Keratinocyte (primary cell): ENCODE measurements around the gene DPF3. TPM values are rescaled to one million over a fixed set of nuclear protein-coding genes. Genes with fewer than 3 reads are reported as not detected.

Experiments used
- DNase-seq: peaks from one replicate; pipeline ENCODE4 v3.0.0-alpha.2; 2011; ENCODE audit warnings: low read depth, missing footprints, low spot score
- FAIRE-seq: peaks from 2 replicates; lab custom pipeline; 2011; peaks lifted over from hg19 to GRCh38; lab: Jason Lieb, UNC
- H2AFZ ChIP-seq: 2 replicates; pipeline ENCODE4 v1.6.0; 2012; ENCODE audit warnings: low read length, control low read depth, inconsistent platforms; ENCODE audit not compliant: control insufficient read depth
- H3K27ac ChIP-seq: 2 replicates; pipeline ENCODE4 v1.5.1; 2011; ENCODE audit warnings: low read length; ENCODE audit not compliant: control insufficient read depth, insufficient read depth
- H3K27me3 ChIP-seq: 3 replicates; pipeline ENCODE4 v1.6.0; 2011; ENCODE audit warnings: low read length; ENCODE audit not compliant: control insufficient read depth, insufficient read depth; ENCODE audit errors: extremely low read depth
- H3K36me3 ChIP-seq, 2 experiments: 2 replicates in 1 of 2; 3 replicates in 1 of 2; pipeline ENCODE4 v1.5.1; 2011; ENCODE audit warnings: low read length in 2 of 2, mild to moderate bottlenecking in 1 of 2; ENCODE audit not compliant: control insufficient read depth in 2 of 2, insufficient read depth in 2 of 2; ENCODE audit errors: extremely low read depth in 1 of 2
- H3K4me1 ChIP-seq: 3 replicates; pipeline ENCODE4 v1.5.1; 2011; ENCODE audit warnings: low read length; ENCODE audit not compliant: control insufficient read depth, insufficient read depth; ENCODE audit errors: extremely low read depth
- H3K4me2 ChIP-seq: 3 replicates; pipeline ENCODE4 v1.6.0; 2011; ENCODE audit warnings: low read depth, low read length; ENCODE audit not compliant: control insufficient read depth, insufficient read depth; ENCODE audit errors: extremely low read depth
- H3K4me3 ChIP-seq, 3 experiments: fragments of 200-600 bp in 1 of 3; sonication (generic) in 1 of 3; 2 replicates in 2 of 3; 3 replicates in 1 of 3; pipeline ENCODE4 v1.5.1; 2011 to 2016; ENCODE audit warnings: low read length in 3 of 3, mild to moderate bottlenecking in 3 of 3, control low read depth in 2 of 3, inconsistent platforms in 1 of 3, low read depth in 1 of 3, mixed read lengths in 1 of 3, mixed run types in 1 of 3, moderate library complexity in 1 of 3; ENCODE audit not compliant: control insufficient read depth in 2 of 3, insufficient read depth in 2 of 3; ENCODE audit errors: extremely low read depth in 1 of 3
- H3K79me2 ChIP-seq: 2 replicates; pipeline ENCODE4 v1.6.0; 2012; ENCODE audit warnings: low read length; ENCODE audit not compliant: control insufficient read depth, insufficient read depth
- H3K9ac ChIP-seq: 3 replicates; pipeline ENCODE4 v1.6.0; 2011; ENCODE audit warnings: low read length; ENCODE audit not compliant: control insufficient read depth, insufficient read depth; ENCODE audit errors: extremely low read depth
- H3K9me1 ChIP-seq: 3 replicates; pipeline ENCODE4 v1.6.0; 2011; ENCODE audit warnings: low read length; ENCODE audit not compliant: control insufficient read depth, insufficient read depth; ENCODE audit errors: extremely low read depth
- H3K9me3 ChIP-seq: 2 replicates; pipeline ENCODE4 v1.5.1; 2012; ENCODE audit warnings: low read depth, low read length; ENCODE audit not compliant: control insufficient read depth
- H4K20me1 ChIP-seq: 3 replicates; pipeline ENCODE4 v1.6.0; 2011; ENCODE audit warnings: low read length; ENCODE audit not compliant: control insufficient read depth, insufficient read depth; ENCODE audit errors: extremely low read depth
- CTCF ChIP-seq, 3 experiments: IDR thresholded peaks in 1 of 3; conservative IDR thresholded peaks in 1 of 3; optimal IDR thresholded peaks in 1 of 3; 2 replicates in 2 of 3; 3 replicates in 1 of 3; pipeline versions ENCODE3 to v1.5.1; 2011; ENCODE audit warnings: low read length in 3 of 3, mild to moderate bottlenecking in 3 of 3, moderate library complexity in 2 of 3, control low read depth in 1 of 3, inconsistent platforms in 1 of 3; ENCODE audit not compliant: insufficient read depth in 2 of 3; ENCODE audit errors: extremely low read depth in 1 of 3
- EZH2 ChIP-seq: IDR thresholded peaks from one replicate; pipeline ENCODE4 v1.6.1; 2012; ENCODE audit warnings: inconsistent platforms, mild to moderate bottlenecking, low read length, moderate library complexity
- dilution Hi-C: fragments of 300-500 bp; cut with MboI; formaldehyde crosslinking; loops from one replicate; pipeline ENCODE4 v1.7.0; 2020; ENCODE audit warnings: low sequenced_read_pairs; ENCODE audit not compliant: extremely low pct_ligation_motif_present
- polyA plus RNA-seq, 5 experiments: library from polyadenylated mRNA; depleted of rRNA in 3 of 5; stranded (reverse) in 3 of 5; stranded (forward) in 1 of 5; unstranded in 1 of 5; fragments of >200 nt; gene quantifications; 1 replicate in 1 of 5; 2 replicates in 3 of 5; 3 replicates in 1 of 5; pipeline versions ENCODE4 v1.2.1 to v1.2.3, GENCODE V29; 2011 to 2012; ENCODE audit warnings: missing spikeins in 2 of 5, low read depth in 1 of 5, low replicate concordance in 1 of 5

Gene DPF3
- polyA plus RNA-seq, 1 donor (not counting 4 experiments of a cell fraction or from before 2014, with no cell fraction given): 1.1 TPM

DNA sequence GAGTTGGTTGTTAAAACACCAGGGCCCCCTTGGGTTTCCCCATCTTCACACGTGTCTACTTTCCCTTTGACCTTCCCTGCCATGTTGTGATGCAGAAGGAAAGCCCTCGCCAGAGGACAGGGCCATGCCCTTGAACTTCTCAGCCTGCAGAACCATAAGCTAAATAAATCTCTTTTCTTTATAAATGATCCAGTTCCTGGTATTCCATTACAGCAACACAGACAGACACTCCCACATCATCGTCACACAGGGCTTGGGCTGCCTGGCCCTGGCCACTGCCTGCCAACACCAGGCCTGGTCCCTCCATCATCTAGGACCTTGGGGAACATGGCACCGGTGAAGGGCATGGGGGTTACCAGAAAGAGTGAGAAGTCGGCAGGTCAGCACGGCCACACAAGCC, 84.8 kb downstream of the DPF3 start:
- no peak overlapping the region for H3K9ac ChIP-seq
- peaks cover 5% of the 10 kb centered on the region for H3K4me1 ChIP-seq
- no peak overlapping the region for H3K4me3 ChIP-seq
- TF ChIP-seq CTCF (optimal IDR thresholded peaks at IDR 0.05 in 1 of 3, IDR thresholded peaks at IDR 0.05 in 1 of 3, conservative IDR thresholded peaks at IDR 0.05 in 1 of 3; ENCODE audit: extremely low read depth in 1 of 3, insufficient read depth in 2 of 3, low read length in 3 of 3) (no peak), EZH2 (no peak)
- H4K20me1 ChIP-seq: no peaks in the 10 kb centered on the region
- FAIRE-seq (no peak), DNase-seq (no peak)
- no peaks in the 10 kb centered on the region for H3K27me3 ChIP-seq
- H3K4me2 ChIP-seq: no peak overlapping the region
- no peaks in the 10 kb centered on the region for H3K79me2 ChIP-seq
- no peaks in the 10 kb centered on the region for H3K9me1 ChIP-seq
- H3K36me3 ChIP-seq: no peaks in the 10 kb centered on the region
- no peaks in the 10 kb centered on the region for H3K9me3 ChIP-seq
- no peak overlapping the region for H2AFZ ChIP-seq
- H3K27ac ChIP-seq: no peak overlapping the region
- dilution Hi-C loops: no loop called here

DNA sequence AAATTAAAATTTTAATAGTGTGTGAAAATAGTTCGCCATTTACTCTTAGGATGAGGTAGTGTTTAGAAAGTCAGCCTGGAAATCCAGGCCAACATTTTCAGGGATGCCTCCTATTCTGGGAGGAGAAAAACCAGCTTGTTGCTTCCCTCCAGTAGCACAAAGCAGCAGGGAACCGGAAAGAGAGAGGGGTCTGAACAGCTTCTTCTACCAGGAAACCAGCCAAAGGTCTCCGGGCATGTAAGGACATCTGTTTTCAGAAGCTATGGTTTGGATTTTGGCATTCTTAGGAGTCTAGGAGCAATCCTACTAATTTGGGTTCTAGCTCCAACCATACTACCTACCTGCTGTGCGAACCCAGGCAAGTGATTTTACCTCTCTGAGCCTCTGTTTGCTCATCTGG, 85.3 kb downstream of the DPF3 start:
- Histone ChIP-seq H3K36me3 (no peaks in the 10 kb centered on the region), H3K9me3 (no peaks in the 10 kb centered on the region), H3K4me2 (no peak overlapping the region), H3K9ac (no peak overlapping the region), H3K79me2 (no peaks in the 10 kb centered on the region), H3K4me3 (no peak overlapping the region), H3K9me1 (no peaks in the 10 kb centered on the region), H3K4me1 (peaks cover 5% of the 10 kb centered on the region), H4K20me1 (no peaks in the 10 kb centered on the region), H3K27ac (no peak overlapping the region), H2AFZ (no peak overlapping the region), H3K27me3 (no peaks in the 10 kb centered on the region)
- no peak for FAIRE-seq
- no peak for TF ChIP-seq CTCF (optimal IDR thresholded peaks at IDR 0.05 in 1 of 3, IDR thresholded peaks at IDR 0.05 in 1 of 3, conservative IDR thresholded peaks at IDR 0.05 in 1 of 3; ENCODE audit: extremely low read depth in 1 of 3, insufficient read depth in 2 of 3, low read length in 3 of 3)
- TF ChIP-seq EZH2: no peak
- dilution Hi-C loops: no loop called here
- no peak for DNase-seq
